Panc1 (cell line): ENCODE data around the gene KDM1B. TPM values are rescaled to one million over a fixed set of nuclear protein-coding genes. Genes with fewer than 3 reads are reported as not detected.

Source experiments
- ATAC-seq: fragments of 200-7000 bp; cut with Tn5 transposase; 2 replicates; pipeline ENCODE4 v1.9.1; 2020; ENCODE audit warnings: mild to moderate bottlenecking, moderate library complexity
- BruUV-seq: library from RNA; stranded (reverse); fragments of 400-500 nt; replicated peaks from 2 replicates; lab custom pipeline; 2021; lab: Mats Ljungman, UMichigan
- CTCF ChIA-PET: fragments of 300-600 bp; sonication (Branson Sonifier 250); formaldehyde crosslinking; loops from one replicate; lab custom pipeline; 2022; ENCODE audit warnings: antibody characterized with exemption; lab: Charles Lee
- POLR2A ChIA-PET: fragments of 300-600 bp; sonication (Branson Sonifier 250); formaldehyde crosslinking; loops from one replicate; lab custom pipeline; 2022; ENCODE audit warnings: antibody characterized with exemption; lab: Charles Lee
- DNase-seq: peaks from one replicate; pipeline ENCODE4 v3.0.0-alpha.2; 2010; ENCODE audit warnings: low read depth, low spot score
- H3K27ac ChIP-seq: 2 replicates; pipeline ENCODE4 v1.5.1; 2011; ENCODE audit warnings: mild to moderate bottlenecking, low read length, inconsistent platforms
- H3K27me3 ChIP-seq: fragments of 200-500 bp; sonication (Bioruptor generic); 2 replicates; pipeline ENCODE4 v1.6.0; 2014; ENCODE audit warnings: low read length, inconsistent platforms; ENCODE audit not compliant: control insufficient read depth, insufficient read depth
- H3K36me3 ChIP-seq: fragments of 200-500 bp; sonication (Bioruptor generic); 2 replicates; pipeline ENCODE4 v1.5.1; 2014; ENCODE audit warnings: inconsistent platforms, mild to moderate bottlenecking, low read length, moderate library complexity; ENCODE audit not compliant: control insufficient read depth, insufficient read depth
- H3K4me1 ChIP-seq: 2 replicates; pipeline ENCODE4 v1.5.1; 2011; ENCODE audit warnings: inconsistent platforms, mild to moderate bottlenecking, low read length, moderate library complexity; ENCODE audit not compliant: control insufficient read depth, insufficient read depth
- H3K4me3 ChIP-seq, 2 experiments: 2 replicates each; pipeline ENCODE4 v1.5.1; 2011 to 2012; ENCODE audit warnings: low read depth in 2 of 2, low read length in 2 of 2, mild to moderate bottlenecking in 2 of 2, inconsistent platforms in 1 of 2, moderate library complexity in 1 of 2
- H3K9me3 ChIP-seq: fragments of 200-500 bp; sonication (Bioruptor generic); 2 replicates; pipeline ENCODE4 v1.5.1; 2014; ENCODE audit warnings: low read depth, mild to moderate bottlenecking, inconsistent platforms, low read length, moderate library complexity; ENCODE audit not compliant: control insufficient read depth, insufficient read depth
- POLR2AphosphoS5 ChIP-seq: IDR thresholded peaks from 2 replicates; pipeline ENCODE4 v1.6.1; 2012; ENCODE audit warnings: mild to moderate bottlenecking, low read depth, low read length, moderate library complexity
- SIN3A ChIP-seq: IDR thresholded peaks from 2 replicates; pipeline ENCODE4 v1.6.1; 2012; ENCODE audit warnings: low read depth, mild to moderate bottlenecking, low read length, moderate library complexity, borderline replicate concordance; ENCODE audit not compliant: insufficient read depth
- TCF7L2 ChIP-seq: IDR thresholded peaks from 2 replicates; pipeline ENCODE4 v1.6.1; 2011; ENCODE audit warnings: mild to moderate bottlenecking, low read depth, low read length, inconsistent platforms
- in situ Hi-C: cut with HindIII; loops from 2 replicates; pipeline ENCODE4 v1.10.0; 2016; ENCODE audit warnings: low sequenced_read_pairs, low pct_unique_long_range_greater_than_20kb
- intact Hi-C: fragments of 100-400 bp; cut with micrococcal nuclease; formaldehyde crosslinking; loops from one replicate; pipeline ENCODE4 v1.10.0; 2022; ENCODE audit not compliant: unreplicated experiment
- total RNA-seq: library from RNA; stranded (reverse); gene quantifications from one replicate; pipeline ENCODE4 v1.2.1, GENCODE V29; 2021; ENCODE audit not compliant: unreplicated experiment
- TF ChIP-seq, protein P1 (sequence below), 2 experiments: IDR thresholded peaks; 2 replicates each; pipeline ENCODE4 v1.6.1; 2011 to 2012; ENCODE audit warnings: low read depth in 2 of 2, control low read depth in 1 of 2, low read length in 1 of 2, mild to moderate bottlenecking in 1 of 2, moderate library complexity in 1 of 2; ENCODE audit not compliant: insufficient read depth in 1 of 2
- TF ChIP-seq, protein P2 (sequence below): fragments of 450-650 bp; IDR thresholded peaks from 2 replicates; pipeline ENCODE4 v1.5.1; 2017; ENCODE audit warnings: mild to moderate bottlenecking

The KDM1B gene
- total RNA-seq, 1 experiment from 2014 or later: 27.1 TPM

DNA sequence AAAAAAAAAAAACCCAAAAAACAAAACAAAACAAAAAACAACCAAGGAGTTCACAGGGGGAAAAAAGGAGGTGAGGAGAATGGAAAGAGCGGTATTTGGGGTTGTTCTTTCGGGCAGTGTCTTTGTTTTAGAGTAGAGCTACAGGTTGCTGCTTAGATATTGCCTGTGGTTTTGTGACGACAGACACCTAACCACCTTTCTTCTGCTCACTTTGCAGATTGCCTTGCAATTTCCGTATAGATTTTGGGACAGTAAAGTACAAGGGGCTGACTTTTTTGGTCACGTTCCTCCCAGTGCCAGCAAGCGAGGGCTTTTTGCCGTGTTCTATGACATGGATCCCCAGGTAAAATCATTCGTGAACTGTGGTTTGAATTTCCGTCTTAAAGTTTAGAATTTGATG is 58.2 kb downstream of the KDM1B start:
- no TSS peak for BruUV-seq
- no peak overlapping the region for H3K27ac ChIP-seq
- in situ Hi-C loops (no loop called here), intact Hi-C loops (no loop called here)
- DNase-seq (no peak), ATAC-seq (no peak)
- no peak for TF ChIP-seq POLR2AphosphoS5
- TF ChIP-seq, protein P1, sequence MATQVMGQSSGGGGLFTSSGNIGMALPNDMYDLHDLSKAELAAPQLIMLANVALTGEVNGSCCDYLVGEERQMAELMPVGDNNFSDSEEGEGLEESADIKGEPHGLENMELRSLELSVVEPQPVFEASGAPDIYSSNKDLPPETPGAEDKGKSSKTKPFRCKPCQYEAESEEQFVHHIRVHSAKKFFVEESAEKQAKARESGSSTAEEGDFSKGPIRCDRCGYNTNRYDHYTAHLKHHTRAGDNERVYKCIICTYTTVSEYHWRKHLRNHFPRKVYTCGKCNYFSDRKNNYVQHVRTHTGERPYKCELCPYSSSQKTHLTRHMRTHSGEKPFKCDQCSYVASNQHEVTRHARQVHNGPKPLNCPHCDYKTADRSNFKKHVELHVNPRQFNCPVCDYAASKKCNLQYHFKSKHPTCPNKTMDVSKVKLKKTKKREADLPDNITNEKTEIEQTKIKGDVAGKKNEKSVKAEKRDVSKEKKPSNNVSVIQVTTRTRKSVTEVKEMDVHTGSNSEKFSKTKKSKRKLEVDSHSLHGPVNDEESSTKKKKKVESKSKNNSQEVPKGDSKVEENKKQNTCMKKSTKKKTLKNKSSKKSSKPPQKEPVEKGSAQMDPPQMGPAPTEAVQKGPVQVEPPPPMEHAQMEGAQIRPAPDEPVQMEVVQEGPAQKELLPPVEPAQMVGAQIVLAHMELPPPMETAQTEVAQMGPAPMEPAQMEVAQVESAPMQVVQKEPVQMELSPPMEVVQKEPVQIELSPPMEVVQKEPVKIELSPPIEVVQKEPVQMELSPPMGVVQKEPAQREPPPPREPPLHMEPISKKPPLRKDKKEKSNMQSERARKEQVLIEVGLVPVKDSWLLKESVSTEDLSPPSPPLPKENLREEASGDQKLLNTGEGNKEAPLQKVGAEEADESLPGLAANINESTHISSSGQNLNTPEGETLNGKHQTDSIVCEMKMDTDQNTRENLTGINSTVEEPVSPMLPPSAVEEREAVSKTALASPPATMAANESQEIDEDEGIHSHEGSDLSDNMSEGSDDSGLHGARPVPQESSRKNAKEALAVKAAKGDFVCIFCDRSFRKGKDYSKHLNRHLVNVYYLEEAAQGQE (IDR thresholded peaks at IDR 0.05; ENCODE audit: insufficient read depth in 1 of 2, low read depth in 2 of 2, low read length in 1 of 2): no peak
- TF ChIP-seq SIN3A: no peak
- TF ChIP-seq, protein P2, sequence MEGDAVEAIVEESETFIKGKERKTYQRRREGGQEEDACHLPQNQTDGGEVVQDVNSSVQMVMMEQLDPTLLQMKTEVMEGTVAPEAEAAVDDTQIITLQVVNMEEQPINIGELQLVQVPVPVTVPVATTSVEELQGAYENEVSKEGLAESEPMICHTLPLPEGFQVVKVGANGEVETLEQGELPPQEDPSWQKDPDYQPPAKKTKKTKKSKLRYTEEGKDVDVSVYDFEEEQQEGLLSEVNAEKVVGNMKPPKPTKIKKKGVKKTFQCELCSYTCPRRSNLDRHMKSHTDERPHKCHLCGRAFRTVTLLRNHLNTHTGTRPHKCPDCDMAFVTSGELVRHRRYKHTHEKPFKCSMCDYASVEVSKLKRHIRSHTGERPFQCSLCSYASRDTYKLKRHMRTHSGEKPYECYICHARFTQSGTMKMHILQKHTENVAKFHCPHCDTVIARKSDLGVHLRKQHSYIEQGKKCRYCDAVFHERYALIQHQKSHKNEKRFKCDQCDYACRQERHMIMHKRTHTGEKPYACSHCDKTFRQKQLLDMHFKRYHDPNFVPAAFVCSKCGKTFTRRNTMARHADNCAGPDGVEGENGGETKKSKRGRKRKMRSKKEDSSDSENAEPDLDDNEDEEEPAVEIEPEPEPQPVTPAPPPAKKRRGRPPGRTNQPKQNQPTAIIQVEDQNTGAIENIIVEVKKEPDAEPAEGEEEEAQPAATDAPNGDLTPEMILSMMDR: no peak
- no peak for TF ChIP-seq TCF7L2
- no peaks in the 10 kb centered on the region for H3K27me3 ChIP-seq
- no peaks in the 10 kb centered on the region for H3K9me3 ChIP-seq
- no peaks in the 10 kb centered on the region for H3K36me3 ChIP-seq
- ChIA-PET CTCF (no interaction called here), POLR2A (no interaction called here)
- H3K4me1 ChIP-seq: no peaks in the 10 kb centered on the region
- no peak overlapping the region for H3K4me3 ChIP-seq

DNA sequence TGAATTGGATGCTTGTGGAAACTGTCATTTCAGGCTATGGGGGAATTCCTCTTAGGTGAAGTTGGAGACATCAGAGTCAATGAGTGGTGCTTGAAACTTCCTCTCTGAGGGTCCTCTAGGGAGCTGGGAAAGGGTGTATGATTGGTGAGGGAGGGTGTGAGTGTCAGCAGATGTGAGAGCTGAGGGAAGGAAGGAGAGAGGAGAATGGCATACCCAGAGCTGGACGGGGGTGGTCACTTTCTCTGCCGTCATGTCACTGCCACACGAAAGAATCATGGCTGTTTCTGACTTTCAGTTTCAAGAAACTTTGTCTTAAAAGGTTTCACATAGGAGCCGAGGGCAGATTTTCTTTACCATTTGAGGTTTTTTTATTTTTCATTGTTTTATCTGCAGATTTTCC is 58.8 kb downstream of the KDM1B start:
- H3K9me3 ChIP-seq: no peaks in the 10 kb centered on the region
- H3K4me3 ChIP-seq: no peak overlapping the region
- DNase-seq (no peak), ATAC-seq (no peak)
- no peaks in the 10 kb centered on the region for H3K36me3 ChIP-seq
- no peaks in the 10 kb centered on the region for H3K27me3 ChIP-seq
- no peak overlapping the region for H3K27ac ChIP-seq
- intact Hi-C loops: no loop called here
- ChIA-PET POLR2A (no interaction called here), CTCF (no interaction called here)
- in situ Hi-C loops: no loop called here
- no TSS peak for BruUV-seq
- TF ChIP-seq, protein P1 (IDR thresholded peaks at IDR 0.05; ENCODE audit: insufficient read depth in 1 of 2, low read depth in 2 of 2, low read length in 1 of 2): no peak
- TF ChIP-seq TCF7L2 (no peak), POLR2AphosphoS5 (no peak), SIN3A (no peak)
- TF ChIP-seq, protein P2: no peak
- no peaks in the 10 kb centered on the region for H3K4me1 ChIP-seq
